Stimulated activated CD4-positive, alpha-beta T cell treated with anti-CD3 and anti-CD28 coated beads, Interleukin-15, amount 100 ng/mL, for 48 hours (primary cell): ENCODE data around the gene PPM1D.
"Not testable (repeated sequence)": the region's sequence is repeated elsewhere in the genome, so short reads cannot be mapped to it uniquely, and the experiment has no call there.

ENCODE experiments used
- DNase-seq, 2 donors: peaks; one replicate each; pipeline ENCODE4 v3.0.0-alpha.2; 2020; ENCODE audit warnings: low read depth in 2 of 2

PPM1D gene

DNA sequence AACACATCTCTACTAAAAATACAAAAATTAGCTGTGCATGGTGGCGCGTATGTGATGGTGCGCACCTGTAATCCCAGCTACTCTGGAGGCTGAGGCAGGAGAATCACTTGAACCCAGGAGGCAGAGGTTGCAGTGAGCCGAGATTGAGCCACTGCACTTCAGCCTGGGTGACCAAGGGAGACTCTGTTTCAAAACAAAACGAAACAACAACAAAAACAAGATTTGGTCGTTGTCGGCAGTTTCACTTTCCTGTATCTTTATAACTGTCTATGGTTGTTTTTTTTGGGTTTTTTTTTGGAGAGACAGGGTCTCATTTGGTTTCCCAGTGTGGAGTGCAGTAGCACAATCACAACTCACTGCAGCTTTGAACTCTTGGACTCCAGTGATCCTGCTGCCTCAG, 68.7 kb downstream of the PPM1D start:
- not testable (repeated sequence) for DNase-seq

DNA sequence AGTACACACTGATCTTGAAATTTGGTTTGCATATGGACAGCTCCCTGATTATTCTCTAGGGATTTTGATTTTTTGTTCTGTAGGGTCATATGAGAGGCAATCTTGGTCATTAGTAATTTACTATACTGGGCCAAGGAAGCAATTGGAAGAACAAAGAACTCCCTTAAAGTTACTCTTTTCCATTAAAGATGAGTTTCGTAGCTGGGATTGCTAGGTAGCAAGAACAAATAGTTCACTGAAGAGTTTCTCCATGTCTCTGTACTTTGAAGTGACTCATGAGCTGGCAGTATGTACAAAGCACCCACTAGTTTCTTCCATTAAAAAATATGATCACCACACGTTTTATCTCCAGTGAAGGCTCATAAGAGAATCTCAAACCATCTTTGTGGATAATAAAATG, 71.5 kb downstream of the PPM1D start:
- no peak for DNase-seq

DNA sequence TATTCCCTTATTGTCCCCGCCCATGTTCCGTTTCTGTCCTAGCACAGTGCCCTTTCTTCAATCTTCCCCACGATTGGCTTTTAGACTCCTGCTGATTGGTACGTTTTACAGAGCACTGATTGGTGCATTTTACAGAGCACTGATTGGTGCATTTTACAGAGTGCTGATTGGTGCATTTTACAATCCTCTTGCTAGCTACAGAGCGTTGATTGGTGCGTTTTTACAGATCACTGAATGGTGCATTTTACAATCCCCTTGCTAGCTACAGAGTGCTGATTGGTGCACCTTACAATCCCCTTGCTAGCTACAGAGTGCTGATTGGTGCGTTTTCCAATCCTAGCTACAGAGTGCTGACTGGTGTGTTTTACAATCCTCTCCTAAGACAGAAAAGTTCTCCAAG, 74.6 kb downstream of the PPM1D start:
- DNase-seq, result not testable (repeated sequence)

DNA sequence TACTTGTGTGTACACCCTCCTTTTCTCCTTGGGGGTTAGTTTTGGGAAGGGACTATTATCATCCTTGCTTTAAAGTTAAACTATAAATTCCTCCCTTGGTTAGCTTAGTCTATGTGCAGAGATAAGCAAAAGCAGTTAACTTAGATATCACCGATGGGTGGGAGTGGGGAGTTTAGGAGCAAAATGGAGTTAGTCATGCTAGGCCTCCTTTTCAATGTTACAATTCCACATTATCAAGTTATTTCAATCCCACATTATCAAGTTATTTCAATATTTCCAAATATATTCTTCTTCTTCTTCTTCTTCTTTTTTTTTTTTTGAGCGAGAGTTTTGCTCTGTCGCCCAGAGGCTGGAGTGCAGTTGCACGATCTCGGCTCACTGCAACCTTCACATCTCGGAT, 76.0 kb downstream of the PPM1D start:
- DNase-seq, result no peak

DNA sequence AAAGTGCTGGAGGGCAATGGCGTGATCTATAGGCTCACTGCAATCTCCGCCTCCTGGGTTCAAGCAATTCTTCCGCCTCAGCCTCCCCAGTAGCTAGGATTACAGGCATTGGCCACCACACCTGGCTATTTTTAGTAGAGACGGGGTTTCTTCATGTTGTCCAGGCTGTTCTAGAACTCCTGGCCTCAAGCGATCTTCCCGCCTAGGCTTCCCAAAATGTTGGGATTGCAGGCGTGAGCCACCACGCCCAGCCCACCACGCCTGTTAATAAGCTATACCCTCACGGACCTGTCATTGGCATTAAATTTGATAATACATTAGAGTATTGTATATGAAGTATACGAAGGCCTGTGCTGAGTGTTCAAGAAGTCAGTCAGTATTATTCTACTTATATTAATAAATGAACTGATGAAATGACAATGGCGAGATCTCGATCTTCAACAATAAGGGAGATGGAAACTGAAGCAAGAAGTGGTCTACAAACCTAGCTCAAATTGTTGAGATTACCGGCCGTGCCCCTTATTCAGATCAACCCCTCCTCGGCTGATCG, 76.8 kb downstream of the PPM1D start:
- no peak for DNase-seq

- peak; percentile 95 to 96 for DNase-seq
These were observed 77.5 kb downstream of the PPM1D start, which contains the start of gene BCAS3 for GRCh38 chr17:60677308-60678117. Gene BCAS3 (plus strand): TSS chr17:60677851.

DNA sequence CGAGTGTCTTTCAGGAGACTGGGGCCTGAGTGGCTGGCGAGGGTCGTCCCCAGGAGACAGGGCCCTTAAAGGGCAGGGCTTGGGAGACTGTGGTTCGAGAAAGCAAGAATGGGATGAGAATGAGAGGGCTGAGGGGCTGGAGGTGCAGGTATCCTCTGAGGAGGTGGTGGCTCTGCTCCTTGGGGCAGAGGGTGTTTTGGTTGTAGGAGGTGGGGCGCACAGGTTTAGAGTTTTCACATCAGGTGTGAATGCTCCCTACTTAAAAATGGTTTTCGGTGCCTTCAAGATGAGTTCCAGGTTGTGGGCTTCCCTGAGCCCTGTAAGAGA, 78.1 kb downstream of the PPM1D start:
- DNase-seq, result no peak

DNA sequence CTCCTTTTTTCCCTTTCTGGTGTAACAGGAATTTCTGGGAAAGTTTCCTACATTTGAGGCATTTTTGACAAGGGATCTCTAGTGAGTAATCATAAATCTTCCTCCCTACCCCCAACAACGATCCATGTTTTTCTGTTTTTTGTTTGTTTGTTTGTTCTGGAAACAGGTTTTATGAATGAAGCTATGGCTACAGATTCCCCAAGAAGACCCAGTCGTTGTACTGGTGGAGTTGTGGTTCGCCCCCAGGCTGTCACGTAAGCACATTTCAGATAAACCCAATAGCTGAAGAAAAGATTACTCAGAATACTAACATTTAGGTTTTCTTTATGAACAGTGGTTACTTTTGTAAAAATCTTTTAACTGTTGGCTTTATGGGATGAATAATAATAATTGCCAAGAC, 79.3 kb downstream of the PPM1D start:
- no peak for DNase-seq

DNA sequence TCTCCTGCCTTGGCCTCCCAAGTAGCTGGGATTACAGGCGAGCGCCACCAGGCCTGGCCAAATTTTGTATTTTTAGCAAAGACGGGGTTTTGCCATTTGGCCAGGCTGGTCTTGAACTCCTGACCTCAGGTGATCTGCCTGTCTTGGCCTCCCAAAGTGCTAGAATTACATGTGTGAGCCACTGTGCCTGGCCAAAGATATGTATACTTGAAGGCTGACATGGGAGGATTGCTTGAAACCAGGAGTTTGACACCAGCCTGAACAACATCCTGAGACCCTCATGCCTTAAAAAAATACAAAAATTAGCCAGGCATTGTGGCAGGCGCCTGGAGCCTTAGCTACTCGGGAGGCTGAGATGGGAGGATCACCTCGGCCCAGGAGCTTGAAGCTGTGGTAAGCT, 80.8 kb downstream of the PPM1D start:
- DNase-seq, result no peak

DNA sequence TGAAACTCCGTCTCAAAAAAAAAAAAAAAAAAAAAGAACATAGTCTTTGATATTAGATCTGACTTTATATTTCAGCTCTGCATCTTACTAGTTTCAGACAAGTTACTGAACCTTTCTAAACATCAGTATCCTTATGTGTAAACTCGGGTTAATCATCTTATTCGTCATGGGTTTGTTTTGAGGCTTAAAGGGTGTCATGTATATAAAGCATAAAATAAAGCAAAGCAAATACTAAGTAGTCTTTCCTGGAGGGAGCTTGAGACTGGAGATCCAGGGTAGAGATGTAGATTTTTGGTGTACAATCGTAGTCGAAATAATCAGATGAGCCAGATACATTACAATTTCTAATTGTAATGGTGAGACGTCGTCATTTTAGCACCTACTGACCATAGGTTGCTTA, 85.4 kb downstream of the PPM1D start:
- no peak for DNase-seq

DNA sequence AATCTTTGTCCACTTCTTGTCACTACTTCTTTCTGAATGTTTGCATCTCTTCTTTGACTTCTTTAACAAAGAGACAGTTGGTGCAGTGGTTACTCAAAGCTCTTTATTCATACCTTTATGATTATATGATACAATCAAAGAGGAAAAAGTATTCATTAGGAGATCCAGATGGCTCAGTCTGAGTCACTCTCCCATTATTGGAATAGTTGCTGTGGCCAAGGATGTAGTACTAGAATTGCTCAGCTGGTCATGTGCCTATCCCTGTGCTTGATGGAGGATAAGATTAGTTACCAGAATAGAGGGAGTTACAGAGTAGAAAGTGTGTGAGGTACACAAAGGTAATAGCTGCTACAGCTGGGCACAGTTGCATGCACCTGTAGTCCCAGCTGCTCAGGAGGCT, 96.0 kb downstream of the PPM1D start:
- no peak for DNase-seq

DNA sequence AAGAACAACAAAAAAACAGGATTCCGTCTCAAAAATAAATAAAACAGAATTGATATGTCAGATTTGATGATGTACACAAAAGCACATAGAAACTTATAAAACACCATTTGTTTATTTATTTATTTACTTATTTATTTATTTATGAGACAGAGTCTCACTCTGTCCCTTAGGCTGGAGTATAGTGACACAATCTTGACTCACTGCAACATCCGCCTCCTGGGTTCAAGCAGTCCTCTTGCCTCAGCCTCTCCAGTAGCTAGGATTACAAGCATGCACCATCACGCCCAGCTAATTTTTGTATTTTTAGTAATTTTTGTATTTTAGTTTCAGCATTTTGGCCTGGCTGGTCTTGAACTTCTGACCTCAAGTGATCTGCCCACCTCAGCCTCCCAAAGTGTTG, 99.1 kb downstream of the PPM1D start:
- DNase-seq, result no peak

DNA sequence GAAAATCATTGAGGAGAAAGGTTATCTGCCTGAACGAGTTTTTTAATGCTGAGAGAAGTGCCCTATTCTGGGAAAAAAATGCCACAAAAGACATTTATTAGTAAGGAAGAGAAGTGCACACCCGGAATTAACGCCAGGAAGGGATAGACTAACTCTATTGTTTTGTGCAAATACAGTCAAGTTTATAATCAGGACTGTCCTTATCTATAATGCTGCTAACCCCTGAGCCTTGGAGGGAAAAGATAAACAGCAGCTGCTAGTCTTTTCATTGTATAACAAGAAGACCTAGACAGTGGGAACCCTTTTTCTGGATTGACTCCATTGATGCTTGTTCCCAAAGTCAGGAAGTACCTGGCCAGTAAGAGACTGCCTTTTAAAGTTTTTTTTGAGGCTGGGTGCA, 104.2 kb downstream of the PPM1D start:
- no peak for DNase-seq

- no peak for DNase-seq
These were observed 112.7 kb downstream of the PPM1D start for GRCh38 chr17:60712675-60713074.

DNA sequence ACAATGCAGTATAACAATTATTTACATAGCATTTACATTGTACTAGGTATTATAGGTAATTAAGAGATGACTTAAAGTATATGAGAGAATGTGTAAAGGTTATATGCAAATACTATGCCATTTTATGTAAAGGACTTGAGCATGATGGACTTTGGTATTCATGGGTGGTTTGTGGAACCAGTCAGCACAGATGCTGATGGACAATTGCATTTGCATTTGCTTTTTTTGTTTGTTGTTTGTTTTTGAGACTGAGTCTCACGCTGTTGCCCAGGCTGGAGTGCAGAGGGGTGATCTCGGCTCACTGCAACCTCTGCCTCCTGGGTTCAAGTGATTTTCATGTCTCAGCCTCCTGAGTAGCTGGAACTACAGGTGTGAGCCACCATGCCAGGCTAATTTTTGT, 113.6 kb downstream of the PPM1D start:
- DNase-seq, result no peak
